ENCODE data around the gene TMEM175.
"Not testable (repeated sequence)": the region's sequence is repeated elsewhere in the genome, so short reads cannot be mapped to it uniquely, and the experiment has no call there.

TMEM175 gene

DNA sequence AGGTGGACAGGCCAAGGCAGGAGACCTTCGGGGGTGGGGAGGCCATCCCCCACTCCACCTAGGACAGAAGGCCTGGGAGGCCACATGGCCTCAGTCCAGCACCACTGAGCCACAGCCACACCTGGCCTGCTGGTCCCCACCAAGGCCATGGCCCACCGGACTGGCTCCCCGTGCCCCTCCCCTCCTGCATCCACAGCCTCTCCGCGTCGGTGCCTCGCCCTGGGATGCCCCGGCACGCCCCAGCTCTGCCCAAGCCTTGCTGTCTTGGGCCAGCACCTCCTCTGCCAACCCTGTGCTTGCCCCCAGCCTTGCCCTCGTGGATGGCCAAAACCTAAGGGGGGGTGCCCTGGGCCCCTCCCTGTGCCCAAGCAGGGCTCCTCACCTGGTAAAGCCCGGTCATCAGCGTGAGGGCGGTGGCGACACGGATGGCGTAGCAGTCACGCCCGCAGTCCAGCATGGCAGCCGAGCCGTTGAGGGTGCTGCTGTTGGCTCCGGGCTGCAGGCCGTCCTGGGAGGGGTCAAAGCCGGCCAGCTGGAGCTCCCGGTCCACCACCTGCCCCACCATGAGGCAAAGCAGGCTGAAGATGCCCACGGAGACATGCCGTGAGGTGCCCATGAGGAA is 58.6 kb downstream of the TMEM175 start:
- no peak for DNase-seq
- TF ChIP-seq GATA1 (IDR thresholded peaks at IDR 0.05; ENCODE audit: low read depth, low read length) (no peak), POLR2A (IDR thresholded peaks at IDR 0.05; ENCODE audit: low read length) (no peak)

DNA sequence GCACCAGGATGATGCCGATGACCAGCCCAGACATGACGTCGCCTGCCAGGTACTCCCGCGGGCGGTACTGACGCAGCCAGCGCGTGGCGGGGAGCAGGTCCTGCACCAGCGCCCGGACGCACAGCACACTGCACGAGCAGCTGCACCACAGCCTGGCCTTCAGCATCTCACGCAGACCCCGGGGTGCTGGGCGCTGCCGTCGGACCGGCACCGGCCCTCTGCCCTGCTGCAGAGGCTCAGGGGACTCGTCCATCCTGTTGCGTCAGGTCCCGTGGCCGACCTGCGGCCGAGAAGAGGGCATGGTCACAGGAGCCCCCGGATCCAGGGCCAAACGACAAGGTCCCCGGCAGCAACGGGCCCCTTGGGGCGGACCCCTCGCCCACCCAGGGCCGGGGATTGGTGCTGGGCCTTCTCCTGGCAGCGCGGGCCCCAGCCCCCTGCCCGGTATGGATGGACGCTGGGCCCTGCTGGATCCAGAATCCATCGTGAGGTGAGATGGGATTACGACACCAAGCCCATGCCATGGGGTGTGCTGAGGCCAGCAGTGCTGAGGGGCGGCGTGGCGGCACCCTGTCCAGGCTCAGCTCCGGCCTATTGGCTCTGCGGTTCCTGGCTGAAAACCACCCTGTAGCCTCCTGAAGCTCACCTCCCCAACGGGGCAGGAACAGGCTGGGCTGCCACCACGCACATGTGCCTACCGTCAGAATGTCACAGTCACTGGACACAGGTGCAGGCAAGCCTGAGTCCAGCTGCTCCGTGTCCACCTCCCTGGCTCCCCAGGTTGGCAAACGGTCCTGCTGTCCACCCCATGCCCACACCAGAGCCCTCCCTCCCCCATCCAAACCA is 59.4 kb downstream of the TMEM175 start:
- TF ChIP-seq GATA1 (IDR thresholded peaks at IDR 0.05; ENCODE audit: low read depth, low read length) (no peak), POLR2A (IDR thresholded peaks at IDR 0.05; ENCODE audit: low read length) (no peak)

DNA sequence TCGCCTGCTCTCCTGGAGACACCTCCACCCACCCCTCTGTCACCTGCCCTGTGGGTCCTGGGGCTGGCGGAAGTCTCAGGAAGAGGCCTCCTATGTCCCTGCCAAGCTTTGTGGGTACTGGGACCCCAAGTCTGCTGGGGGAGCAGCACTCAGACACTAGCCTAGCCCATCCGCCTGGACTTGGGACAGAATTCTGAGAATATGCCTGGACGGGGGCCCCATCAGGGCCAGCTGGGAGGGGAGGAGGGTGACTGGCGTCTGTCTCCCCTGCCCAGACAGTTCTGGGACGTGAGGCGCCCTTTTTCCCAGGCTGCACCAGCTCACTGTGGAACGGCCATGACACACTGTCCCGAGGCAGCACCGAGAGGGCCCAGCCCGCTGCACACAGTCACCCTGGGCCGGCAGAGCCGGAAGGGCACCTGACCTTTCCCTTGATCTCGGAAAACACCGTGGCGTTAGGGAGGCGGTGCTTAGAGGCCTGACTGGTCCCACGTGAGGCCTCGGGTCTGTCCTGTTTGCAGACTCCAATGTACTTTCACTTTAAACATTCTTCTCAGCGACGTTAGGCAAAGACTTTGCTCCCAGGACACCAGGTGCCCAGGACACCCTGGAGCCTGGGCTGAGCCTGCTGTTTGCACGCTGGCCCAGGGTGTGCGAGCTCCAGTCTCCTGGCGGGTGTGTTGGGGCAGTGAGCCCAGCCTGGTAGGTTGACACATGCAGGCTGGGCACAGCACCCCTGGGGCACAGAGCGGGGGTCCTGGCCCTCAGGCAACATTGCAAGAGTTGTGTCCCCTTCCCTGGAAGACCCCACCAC is 60.2 kb downstream of the TMEM175 start:
- TF ChIP-seq POLR2A (IDR thresholded peaks at IDR 0.05; ENCODE audit: low read length) (no peak), GATA1 (IDR thresholded peaks at IDR 0.05; ENCODE audit: low read depth, low read length) (no peak)
- DNase-seq, result no peak

More for the DNA sequence above, 59.4 kb downstream of the TMEM175 start:
- DNase-seq, result no peak

DNA sequence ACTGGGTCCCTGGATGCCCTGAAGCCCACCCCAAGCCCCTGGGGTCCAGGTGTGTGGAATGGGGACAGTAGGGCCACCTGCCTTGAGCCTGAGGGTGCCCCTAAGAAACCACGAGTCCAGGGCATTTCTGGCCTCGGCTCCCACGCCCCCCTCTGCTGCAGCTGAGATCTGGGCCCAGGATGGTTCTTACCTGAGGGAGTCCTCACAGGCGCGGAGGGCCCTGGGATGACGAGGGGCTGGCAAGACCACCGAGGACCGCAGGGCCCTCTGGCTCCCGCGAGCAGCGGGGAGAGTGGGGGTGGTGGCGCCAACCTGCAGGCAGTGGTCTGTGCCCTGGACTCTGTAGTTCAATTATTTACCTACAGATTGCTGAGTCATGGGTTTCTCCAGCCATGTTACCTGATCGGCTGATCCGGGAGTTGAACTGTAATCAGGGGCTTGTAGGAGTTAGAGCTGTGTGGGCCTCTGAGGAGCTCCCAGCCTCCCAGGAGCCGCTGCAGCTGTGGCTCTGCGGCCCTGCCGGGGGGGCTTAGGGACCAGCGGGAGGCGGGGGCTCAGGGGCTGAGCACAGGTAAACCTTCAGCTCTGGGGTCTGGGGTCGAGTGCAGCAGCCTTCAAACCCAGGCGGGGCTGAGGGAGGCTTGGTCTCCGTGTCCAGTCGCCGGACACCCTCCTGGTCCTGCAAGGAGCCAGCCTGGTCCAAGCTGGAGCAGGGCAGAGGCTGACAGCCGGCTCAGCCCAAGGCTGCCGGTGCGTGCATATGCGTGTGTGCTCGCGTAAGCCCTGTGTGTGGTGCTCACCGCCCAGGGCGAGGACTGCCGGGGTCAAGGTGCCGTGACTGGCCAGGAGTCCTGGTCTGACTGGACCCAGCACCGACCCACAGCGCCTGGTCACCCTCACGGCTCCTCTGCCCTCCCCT is 61.1 kb downstream of the TMEM175 start, which contains the start of gene SLC26A1:
SLC26A1 (minus strand) TSS at position 294 of the 919 bp plus-strand sequence. CDS start 1,701 bp downstream, outside the sequence.
- TF ChIP-seq POLR2A (IDR thresholded peaks at IDR 0.05; ENCODE audit: low read length) (no peak), GATA1 (IDR thresholded peaks at IDR 0.05; ENCODE audit: low read depth, low read length) (no peak)
- DNase-seq, result no peak

DNA sequence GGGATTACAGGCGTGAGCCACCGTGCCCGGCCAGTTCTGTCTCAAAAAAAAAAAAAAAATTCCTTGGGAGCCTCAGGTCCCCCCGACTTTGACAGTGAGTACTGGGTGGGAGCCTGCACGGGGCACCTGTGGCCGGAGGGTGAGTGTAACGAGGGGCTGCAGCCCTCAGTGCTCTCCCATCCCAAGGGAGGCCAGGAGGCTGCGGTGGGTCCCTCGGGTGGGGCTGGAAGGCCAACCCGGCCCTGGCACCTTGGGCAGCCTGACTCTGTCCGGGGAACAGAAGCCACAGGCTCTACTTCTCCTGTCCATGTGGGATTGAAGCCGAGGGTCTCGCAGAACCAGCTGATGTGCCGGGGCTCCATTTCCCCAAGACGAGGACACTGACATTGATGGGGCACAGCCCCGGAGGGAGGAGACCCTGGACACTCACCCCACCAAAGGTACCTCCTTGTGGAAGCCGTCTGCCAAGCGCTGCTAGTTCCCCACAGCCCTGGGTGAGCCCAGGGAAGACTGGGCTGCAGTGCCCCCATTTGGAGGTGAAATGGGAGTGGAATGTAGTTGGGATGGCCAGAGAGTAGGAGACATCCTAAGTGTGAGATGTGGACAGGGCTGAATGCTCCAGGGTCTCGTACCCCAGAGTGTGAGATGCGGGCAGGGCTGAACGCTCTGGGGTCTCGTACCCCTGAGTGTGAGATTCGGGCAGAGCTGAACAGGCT is 63.2 kb downstream of the TMEM175 start:
- TF ChIP-seq POLR2A (IDR thresholded peaks at IDR 0.05; ENCODE audit: low read length) (no peak), GATA1 (IDR thresholded peaks at IDR 0.05; ENCODE audit: low read depth, low read length) (no peak)
- DNase-seq, result no peak

DNA sequence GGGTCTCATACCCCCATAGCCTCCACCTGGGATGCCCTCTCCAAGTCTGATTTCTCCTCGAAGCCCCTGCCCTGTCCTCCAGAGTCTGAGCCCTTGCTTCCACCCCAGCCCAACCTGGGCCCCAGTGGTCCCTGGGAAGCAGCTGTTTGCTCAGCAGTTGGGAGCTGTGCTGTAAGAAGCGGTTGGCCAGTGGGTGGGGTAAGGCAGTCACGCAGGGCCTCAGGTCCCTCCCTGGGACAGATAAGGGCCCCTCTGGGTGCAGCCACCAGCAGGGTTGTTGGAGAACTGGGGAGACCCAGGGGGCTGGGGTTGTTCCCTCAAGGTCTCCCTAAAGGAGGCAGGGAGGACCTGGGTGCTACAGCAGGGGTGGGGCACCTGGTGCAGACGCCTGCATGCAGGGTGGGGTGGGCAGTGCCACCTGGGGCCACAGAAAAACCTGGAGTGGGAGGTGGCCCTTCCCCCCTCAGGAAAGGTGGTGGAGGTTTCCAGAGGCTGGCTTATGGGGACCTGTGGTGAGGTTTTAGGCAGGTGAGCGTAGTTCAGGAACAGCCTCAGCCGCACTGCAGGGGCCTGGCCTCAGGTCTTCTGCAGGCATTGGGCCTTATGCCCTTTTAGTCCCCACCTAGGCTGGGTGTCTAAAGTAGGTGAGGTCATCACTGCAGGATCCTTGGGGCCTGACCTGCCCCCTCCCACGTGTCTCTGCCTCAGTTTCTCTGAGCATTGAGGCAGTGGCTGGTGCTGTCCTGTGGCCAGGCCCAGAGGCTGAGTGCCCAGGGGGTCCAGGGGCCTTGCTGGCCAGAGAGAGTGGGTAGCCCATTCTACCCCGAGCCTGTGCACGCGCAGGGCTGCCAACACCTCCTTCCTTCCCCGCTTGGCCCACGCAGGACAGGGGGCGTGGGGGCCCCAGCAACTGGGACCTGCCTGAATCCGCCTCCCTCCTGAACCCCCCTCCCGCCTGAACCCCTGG is 64.1 kb downstream of the TMEM175 start:
- TF ChIP-seq POLR2A (IDR thresholded peaks at IDR 0.05; ENCODE audit: low read length) (peak; percentile 75), GATA1 (IDR thresholded peaks at IDR 0.05; ENCODE audit: low read depth, low read length) (no peak)
- peak; percentile 88 to 92 for DNase-seq

DNA sequence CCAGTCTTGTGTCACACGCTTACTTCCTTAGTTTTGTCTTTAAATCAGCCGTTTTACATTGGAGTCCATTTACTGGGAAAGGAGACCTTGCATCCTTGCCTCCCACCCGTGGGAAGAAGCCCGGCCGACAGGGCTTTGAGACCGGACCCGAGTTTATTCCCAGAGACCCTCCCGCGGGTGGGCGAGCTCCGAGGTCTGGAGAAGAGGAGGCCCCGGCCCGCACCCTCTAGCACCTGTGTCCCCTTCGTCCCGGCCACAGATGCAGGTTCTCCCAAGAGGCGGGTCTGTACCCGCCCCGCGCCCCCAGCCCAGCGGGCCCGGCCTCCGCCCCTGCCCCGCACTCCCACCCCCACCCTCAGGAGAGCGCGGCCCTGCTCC is 64.7 kb downstream of the TMEM175 start:
- peak in 1 of 2 experiments; percentile 48 for DNase-seq

DNA sequence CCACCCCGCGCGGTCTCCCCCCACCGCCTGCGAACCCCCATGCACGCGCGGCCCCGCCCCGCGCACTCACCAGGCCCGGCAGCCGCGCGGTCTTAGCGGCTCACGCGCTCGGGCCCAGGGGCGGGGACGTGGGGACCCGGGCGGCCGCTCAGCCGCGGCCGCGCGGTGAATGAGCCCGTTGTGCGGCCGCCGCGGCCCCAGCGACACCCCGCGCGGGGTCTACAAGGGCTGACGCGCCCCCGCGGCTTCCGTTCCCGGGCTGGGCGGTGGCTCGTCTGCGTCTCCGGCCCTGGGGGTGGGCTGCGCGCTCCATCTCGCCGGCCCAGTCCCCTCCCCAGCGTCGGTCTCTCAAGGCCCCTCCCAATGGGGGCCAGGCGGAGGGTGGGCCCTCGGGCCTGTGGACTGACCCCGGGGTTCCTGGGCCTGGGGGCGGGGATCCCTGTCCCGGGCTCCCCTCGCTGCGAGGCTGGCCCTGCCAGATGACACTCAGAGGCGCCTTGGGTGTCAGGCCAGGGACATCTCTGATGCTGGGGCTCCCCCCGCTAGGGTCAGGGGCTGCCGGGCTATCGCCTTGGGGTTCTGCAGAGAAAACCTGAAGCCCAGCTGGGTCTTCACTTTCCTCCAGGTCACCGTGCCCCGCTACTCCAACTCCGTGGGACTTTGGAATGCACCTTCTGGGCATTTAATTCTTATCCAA is 65.3 kb downstream of the TMEM175 start:
- peak; percentile 80 to 81 for DNase-seq
- no peak for TF ChIP-seq POLR2A (IDR thresholded peaks at IDR 0.05; ENCODE audit: low read length)
- TF ChIP-seq GATA1 (IDR thresholded peaks at IDR 0.05; ENCODE audit: low read depth, low read length), result no peak

More for the DNA sequence above, 64.7 kb downstream of the TMEM175 start:
- TF ChIP-seq GATA1 (IDR thresholded peaks at IDR 0.05; ENCODE audit: low read depth, low read length) (no peak), POLR2A (IDR thresholded peaks at IDR 0.05; ENCODE audit: low read length) (no peak)

DNA sequence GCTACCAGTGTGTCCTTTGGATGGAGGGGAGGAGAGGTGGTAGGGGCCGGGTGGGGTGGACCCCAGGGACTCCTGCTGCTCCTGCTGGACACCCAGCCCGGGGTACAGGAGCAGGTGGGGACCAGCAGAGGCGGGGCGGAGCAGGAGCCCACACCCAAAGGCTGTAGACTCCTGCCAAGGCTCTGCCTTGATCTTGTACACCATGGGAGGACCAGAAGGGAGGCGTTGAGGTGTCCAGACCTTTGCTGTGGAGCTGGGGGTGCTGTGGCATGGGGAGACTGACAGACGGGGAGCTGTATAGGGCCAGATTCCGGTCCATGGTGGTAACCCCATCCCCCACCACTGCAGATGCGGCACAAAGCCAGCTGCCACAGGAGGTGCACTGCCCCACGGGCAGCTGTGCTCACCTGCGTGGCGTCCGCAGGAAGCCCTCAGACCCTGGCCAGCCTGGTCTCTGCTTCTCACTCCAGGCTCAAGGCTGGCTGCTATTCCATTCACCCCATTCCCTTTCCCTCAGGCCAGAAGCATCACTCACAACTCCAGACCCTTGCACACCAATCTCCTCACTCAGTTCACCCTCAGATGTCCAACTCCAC is 65.9 kb downstream of the TMEM175 start:
- DNase-seq, result peak; percentile 27 to 35
- no peak for TF ChIP-seq GATA1 (IDR thresholded peaks at IDR 0.05; ENCODE audit: low read depth, low read length)
- TF ChIP-seq POLR2A (IDR thresholded peaks at IDR 0.05; ENCODE audit: low read length), result no peak

DNA sequence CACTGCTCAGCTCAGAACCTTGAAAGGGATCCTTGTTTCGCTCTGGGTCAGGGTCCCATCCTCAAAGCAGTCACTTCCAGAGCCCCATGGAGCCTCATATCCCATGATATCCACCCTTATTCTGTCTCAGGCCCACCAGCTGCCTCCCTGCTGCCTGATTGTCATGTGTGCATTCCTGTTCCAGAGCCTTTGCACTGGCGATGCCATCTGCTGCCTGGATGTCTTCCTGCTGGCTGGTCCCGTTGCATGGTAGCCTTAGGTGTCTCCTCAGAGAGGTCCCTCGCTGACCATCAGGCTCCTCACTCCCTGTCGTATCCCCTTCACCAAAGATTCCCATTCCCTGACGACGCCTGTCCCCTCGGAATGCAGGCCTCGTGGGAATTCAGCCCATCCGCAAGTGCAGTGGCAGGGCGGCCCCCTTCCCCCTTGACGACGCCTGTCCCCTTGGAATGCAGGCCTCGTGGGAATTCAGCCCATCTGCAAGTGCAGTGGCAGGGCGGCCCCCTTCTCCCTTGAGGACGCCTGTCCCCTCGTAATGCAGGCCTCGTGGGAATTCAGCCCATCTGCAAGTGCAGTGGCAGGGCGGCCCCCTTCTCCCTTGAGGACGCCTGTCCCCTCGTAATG is 67.1 kb downstream of the TMEM175 start:
- DNase-seq, result not testable (repeated sequence)
